NCI-H460 (cell line): ENCODE results near the gene ELF3. TPM values are rescaled to one million over a fixed set of nuclear protein-coding genes. Genes with fewer than 3 reads are reported as not detected.
"Not testable (repeated sequence)": the region's sequence is repeated elsewhere in the genome, so short reads cannot be mapped to it uniquely, and the experiment has no call there.

Source experiments
- DNase-seq: peaks from one replicate; pipeline ENCODE4 v3.0.0-alpha.2; 2016; ENCODE audit warnings: low read depth; ENCODE audit errors: extremely low read depth
- polyA plus RNA-seq: library from polyadenylated mRNA; depleted of rRNA; stranded (reverse); fragments of >200 nt; gene quantifications from 2 replicates; pipeline ENCODE4 v1.2.3, GENCODE V29; 2014; cell fraction: nucleus; rRNA removed
- total RNA-seq: library from RNA; depleted of rRNA; stranded (reverse); fragments of >200 nt; shearing (Covaris generic); gene quantifications from 2 replicates; pipeline ENCODE4 v1.2.3, GENCODE V29; 2014; rRNA removed

Gene ELF3
- 0.61 and 0.99 TPM in 2 replicates for total RNA-seq
- polyA plus RNA-seq: 0.20 and 1.1 TPM in 2 replicates

DNA sequence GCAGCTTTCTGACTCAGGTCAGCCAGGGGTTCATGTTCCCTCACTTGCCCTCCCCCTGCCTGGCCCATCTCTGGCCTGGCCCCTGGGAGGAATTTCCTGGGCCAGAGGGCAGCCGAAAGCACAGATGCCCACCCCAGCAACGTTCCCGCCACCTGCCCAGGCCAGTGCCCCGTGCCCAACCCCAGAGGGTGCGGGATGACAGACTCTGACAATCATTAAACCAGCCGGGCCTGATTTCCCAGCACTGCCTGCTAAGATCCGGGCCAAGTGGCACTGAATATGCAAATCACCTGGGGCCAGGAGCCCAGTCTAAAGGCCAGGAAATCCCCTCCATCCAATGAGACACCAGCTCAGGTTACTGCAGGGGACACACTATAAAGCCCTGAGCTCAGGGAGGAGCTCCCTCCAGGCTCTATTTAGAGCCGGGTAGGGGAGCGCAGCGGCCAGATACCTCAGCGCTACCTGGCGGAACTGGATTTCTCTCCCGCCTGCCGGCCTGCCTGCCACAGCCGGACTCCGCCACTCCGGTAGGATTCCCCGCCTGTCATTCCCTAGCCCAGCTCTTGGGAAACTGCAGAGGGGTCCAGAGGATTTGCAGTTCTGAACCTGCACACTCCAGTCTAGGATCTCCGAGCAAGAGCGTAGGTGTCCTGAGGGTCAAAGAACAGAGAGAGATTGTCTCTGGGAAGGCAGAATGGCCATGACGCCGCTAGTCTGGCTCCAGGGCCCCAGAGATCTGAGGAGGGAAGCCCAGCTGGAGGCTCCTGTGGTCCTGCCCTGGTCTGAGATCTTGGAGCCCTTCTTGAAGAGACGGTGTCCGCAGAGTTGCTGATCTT is at the start of gene ELF3:
TSS of gene ELF3 (plus strand) at position 408 of the 836 bp plus-strand sequence. CDS start 550 bp downstream, outside the sequence.
- no peak for DNase-seq

DNA sequence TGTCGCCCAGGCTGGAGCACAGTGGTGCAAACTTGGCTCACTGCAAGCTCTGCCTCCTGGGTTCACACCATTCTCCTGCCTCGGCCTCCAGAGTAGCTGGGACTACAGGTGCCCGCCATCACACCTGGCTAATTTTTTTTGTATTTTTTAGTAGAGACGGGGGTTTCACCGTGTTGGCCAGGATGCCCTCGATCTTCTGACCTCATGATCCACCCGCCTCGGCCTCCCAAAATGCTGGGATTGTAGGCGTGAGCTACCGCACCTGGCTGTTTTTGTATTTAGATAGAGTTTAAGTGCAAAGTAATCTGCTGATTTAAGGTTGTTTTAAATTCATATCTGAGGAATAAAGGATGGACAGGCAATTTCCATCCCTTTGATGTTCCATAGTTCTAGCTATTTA is 48.0 kb upstream of the ELF3 start:
- not testable (repeated sequence) for DNase-seq

DNA sequence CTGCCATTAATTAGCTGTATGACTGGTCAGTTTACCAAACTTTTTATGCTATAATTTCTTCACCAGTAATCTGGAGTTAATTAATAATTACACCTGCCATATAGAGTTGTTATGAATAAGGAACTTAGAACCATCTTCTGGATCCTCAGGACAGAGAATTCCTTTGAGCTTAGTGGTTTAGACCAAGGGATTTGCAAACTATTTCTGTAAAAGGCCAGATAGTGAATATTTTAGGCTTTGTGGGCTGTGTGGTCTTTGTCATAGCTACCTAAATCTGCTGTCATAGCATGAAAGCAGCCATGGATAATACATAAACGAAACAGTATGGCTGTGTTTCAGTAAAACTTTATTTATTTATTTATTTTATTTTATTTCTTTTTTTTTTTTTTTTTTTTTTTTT is 46.1 kb upstream of the ELF3 start:
- no peak for DNase-seq

DNA sequence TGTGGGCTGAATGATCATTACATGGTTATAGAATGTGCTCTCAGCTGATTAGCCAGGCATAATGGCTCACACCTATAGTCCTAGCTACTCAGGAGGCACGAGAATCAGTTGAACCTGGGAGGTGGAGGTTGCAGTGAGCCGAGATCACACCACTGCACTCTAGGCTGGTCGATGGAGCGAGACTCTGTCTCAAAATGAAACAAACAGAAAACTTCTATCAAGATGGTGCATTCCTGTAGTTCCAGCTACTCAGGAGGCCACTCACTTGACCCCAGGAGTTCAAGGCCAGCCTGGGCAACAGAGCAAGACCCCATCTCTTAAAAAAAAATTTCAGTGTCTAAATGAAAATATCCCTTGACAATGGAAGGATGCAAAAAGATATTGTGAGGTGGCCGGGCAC is 44.2 kb upstream of the ELF3 start:
- no peak for DNase-seq

DNA sequence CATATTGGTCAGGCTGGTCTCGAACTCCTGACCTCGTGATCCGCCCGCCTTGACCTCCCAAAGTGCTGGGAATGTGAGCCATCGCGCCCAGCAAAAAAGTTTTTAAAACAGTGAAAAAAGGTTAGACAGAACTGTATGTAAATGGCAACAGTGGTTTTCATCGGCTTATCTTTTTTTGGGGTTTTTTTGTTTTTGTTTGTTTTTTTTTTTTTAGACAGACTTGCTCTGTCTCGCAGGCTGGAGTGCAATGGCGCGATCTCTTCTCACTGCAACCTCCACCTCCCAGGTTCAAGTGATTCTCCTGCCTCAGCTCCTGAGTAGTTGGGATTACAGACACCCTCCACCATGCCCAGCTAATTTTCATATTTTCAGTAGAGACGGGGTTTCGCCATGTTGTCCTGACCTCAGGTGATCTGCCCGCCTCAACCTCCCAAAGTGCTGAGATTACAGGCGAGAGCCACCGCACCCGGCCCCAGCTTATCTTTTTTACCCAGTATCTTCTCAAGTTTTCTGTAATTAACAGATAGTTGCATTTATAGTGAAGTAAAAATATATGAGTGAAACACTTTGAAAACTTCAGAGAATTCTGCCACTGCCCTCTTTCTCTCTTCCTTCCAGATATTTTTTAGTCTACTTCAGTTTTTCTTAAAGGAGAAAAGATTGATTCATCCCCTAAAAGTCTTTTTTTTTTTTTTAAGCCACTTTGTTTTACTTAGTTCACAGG is 42.0 kb upstream of the ELF3 start:
- no peak for DNase-seq

DNA sequence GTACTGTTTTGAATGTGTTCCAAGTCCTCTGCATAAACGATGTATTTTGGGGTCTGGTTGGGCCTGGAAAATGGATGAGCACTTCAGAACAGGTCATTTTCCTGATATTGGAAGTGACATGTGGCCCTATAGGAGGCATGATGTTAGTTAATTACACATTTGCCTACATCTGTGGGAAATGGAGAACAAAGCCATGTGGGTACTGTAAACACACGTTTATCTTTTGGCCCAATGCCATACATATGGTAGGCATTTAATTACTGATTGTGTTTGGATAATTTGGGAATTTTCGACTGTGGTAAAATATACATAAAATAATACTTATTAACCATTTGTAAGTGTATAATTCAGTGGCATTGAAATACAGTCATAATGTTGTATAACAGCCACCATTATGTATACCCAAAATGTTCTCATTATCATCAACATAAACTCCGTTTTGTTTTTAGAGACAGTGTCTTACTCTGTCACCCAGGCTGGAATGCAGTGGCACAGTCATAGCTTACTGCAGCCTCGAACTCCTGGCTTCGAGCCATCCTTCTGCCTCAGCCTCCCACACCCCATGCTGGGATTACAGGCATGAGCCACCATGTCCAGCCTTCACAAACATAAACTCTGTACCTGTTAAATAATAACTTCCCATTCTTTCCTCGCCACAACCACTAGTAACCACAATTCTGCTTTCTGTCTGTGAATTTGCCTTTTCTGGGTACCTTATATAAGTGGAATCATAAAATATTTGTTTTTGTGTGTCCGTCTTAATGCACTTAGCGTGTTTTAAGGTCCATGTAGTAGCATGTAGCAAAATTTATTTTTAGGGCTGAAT is 39.8 kb upstream of the ELF3 start:
- no peak for DNase-seq

DNA sequence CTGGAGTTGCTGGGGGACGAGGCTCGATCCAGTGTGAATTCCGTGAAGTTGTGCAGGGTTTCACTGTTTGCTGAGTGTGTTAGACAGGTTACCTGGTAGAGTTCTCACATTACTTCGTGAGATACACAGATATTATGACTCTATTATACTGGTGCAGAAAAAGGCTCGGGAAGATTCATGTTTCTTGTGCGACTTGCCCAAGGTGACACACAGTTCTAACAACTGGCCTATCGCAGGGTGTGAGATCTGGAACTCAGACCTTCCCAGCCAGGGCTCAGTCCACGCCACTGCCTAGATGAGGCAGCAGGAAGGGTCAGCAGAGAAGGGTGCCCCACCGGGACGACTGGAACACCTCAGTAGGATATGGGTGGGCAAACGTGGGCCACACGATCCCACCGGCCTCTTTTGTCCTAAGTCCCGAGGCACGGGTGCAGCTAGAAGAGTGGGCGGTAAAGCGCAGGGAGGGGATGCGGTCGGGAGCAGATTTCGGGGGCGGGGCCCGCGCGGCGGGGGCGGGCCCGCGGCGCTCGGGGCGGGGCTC is 28.2 kb upstream of the ELF3 start:
- no peak for DNase-seq

DNA sequence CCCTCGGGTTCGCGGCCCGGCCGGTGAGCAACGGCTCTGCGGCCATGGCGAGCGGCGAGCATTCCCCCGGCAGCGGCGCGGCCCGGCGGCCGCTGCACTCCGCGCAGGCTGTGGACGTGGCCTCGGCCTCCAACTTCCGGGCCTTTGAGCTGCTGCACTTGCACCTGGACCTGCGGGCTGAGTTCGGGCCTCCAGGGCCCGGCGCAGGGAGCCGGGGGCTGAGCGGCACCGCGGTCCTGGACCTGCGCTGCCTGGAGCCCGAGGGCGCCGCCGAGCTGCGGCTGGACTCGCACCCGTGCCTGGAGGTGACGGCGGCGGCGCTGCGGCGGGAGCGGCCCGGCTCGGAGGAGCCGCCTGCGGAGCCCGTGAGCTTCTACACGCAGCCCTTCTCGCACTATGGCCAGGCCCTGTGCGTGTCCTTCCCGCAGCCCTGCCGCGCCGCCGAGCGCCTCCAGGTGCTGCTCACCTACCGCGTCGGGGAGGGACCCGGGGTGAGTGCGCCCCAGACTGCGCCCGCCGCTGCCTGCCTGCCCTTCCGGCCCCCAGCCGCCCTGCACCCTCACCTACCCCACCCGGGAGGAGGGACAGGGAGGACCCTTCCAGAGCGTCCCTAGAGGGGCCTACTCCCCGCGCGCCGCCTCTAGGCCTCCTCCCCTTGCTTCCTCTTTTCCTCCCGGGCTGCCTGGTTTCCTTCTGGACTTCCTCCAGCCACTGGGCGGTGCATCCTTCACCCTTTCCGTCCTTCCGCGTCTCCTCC is 27.6 kb upstream of the ELF3 start, which contains the start of gene RNPEP:
TSS of gene RNPEP (plus strand) at position 26 of the 757 bp plus-strand sequence. CDS start at position 45, 19 bp downstream.
- peak; percentile 76 for DNase-seq

DNA sequence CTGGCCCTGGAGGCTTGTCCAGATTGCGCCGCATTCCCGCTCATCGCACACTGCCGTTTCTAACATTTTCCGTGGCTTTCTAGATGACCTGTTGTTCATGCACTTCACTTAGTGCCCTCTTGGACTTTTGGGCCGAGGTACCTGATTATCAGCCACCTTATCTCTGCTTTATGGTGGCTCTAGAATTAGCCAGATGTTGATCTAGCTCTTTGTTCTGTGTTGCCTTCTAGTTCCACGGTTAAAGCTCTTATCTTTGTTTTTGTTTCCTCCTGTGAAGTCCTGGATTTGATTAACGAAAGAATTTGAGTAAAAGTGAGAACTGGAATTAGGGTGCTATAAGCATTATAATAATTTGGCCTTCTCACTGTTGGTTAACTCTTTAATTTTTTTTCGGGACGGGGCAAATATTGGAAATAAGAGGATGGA is 27.0 kb upstream of the ELF3 start:
- no peak for DNase-seq

DNA sequence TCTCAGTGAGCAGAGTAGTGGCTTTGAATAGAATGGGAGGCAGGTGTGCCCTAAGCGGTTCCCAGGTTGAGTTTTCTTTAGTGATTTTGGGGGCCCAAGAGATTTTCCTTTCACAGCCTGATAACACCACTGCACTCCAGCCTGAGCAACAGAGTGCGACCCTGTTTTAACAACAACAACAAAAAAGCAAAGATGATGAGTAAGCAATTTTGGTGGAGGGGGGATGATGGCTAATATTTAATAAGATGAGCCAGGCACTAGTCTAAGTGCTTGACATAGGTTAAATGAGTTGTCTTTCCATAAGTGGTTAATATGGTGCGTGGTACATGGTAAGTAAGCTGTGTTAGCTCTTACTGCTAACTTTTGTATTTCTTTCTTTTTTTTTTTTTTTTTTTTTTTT is 25.9 kb upstream of the ELF3 start:
- no peak for DNase-seq

DNA sequence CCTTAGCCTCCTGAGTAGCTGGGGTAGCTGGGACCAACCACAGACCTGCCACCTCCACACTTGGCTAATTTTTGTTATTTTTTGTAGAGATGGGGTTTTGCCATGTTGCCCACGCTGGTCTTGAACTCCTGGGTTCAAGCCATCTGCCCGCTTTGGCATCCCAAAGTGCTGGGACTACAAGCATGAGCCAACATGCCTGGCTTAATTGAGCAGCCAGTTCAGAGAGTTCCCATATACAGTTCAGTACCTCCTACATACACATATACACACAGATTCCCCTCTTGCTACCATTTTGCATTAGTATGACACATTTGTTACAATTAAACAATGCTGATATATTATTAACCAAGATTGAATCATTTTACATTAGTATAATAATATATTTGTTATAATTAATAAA is 25.0 kb upstream of the ELF3 start:
- DNase-seq: no peak

DNA sequence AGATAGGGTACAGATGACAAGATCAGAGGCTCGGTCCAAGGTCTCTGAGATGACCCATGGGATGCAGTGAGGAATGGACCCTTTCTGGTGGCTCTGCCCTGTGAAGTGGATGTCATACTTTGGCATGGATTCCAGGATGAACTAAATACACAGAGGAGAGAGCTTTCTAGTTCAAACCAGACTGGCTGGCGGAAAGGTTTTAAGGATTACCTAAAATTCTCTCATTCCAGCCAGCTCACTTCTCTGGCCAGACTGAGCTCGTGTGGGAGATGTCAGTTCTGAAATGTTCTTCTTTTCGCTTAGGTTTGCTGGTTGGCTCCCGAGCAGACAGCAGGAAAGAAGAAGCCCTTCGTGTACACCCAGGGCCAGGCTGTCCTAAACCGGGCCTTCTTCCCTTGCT is 21.8 kb upstream of the ELF3 start:
- no peak for DNase-seq

DNA sequence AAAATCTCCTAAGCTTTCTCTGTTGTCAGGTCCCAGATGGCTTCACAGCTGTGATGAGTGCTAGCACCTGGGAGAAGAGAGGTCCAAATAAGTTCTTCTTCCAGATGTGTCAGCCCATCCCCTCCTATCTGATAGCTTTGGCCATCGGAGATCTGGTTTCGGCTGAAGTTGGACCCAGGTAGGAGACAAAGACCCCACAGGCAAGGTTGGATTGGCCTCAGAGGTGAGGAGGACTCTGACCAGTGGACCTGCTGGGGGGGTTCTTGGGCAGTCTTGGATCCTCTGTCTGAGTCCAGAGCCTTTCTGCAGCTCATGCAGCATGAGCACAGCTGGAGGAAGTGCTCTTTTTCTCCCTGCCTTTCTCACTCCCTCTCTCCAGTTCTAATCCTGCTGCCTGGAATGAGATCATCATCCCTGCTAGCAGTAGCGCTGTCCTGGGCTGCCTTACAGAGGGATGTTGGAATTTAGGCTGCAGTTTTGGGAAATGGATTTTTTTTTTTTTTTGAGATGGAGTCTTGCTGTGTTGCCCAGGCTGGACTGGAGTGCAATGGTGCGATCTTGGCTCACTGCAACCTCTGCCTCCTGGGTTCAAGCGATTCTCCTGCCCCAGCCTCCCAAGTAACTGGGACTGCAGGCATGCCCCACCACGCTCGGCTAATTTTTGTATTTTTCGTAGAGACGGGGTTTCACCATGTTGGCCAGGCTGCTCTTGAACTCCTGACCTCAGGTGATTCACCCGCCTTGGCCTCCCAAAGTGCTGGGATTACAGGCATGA is 20.8 kb upstream of the ELF3 start:
- DNase-seq: no peak

DNA sequence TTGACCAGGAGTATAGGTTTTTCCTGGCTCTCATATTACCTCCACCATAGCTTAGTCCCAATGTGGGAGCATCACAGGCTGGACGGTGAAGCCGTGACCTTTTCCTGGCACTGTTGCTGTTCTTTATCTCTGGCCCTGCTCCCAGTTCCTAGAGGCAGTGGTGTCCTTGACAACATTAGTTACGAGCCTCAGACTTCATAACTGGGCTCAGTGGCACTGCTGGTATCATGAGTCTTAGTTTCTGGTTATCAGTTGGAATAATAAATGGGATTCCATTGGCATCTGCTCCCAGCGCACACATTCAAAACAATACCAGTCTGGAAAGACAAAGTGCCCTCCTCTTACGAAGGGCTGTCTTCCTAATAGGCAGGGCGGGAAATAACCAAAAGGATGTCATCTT is 20.0 kb upstream of the ELF3 start:
- DNase-seq: no peak

DNA sequence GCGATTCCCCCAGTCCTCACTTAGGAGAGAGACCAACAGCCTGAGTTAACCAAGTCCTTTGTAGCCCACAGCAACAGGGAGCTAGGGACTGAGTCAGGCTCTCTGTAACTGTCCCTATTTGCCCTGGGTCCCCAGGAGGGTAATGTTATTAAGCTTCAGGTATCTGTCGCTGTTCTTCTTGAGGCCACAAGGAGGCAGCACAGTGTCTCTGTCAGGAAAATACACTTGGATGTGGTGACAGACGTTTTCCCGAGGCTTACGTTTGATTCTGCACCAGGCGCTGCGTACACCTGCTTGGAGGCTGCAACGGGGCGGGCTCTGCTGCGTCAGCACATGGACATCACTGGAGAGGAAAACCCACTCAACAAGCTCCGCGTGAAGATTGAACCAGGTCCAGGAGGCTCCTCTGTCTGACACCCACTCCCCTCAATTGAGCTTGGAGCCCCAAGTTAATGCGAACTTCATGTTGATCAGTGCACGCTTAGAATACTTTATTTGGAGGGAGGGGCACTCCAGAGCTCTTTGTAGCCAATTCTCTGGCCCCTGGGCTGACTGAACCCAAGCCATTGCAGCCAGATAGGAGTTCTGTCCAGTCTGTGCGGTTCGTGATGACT is 10.7 kb upstream of the ELF3 start:
- peak; percentile 70 for DNase-seq

DNA sequence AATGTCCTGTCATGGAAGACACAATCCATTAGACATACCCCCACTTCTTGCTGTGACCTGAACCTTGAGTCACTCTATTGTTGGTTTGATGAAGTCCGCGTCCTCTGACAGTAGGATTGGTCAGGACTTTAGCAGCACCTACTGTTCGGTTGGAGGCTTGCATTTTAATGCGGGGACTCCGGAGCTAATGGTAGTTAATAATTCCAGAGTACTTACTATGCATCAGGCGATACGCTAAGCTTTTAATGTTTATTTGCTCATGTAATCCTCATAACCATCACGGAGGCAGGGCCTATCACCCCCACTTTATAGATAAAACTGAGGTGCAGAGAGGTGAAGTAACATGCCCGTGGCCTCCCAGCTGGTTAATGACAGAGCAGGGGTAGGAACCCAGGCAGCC is 7.9 kb upstream of the ELF3 start:
- DNase-seq: no peak

DNA sequence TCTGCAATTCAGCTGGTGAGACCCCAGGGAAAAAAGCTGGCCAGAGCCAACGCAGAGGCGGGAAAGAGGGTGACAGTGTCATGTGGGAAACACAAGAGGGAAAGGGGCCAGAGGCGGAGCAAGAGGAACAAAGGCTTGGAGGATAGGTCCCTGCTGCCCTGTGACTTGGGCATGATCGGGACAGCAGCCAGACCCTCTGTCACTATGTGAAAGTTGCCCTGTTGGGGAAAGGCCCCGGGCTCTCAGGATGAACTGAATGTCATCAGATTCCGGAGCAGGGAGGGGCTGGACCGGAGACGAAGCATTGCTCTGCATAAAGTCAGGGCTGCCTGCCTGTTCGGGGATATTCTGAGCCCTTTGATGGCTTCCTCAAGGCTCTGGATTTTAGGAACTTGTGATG is 5.7 kb upstream of the ELF3 start:
- no peak for DNase-seq

DNA sequence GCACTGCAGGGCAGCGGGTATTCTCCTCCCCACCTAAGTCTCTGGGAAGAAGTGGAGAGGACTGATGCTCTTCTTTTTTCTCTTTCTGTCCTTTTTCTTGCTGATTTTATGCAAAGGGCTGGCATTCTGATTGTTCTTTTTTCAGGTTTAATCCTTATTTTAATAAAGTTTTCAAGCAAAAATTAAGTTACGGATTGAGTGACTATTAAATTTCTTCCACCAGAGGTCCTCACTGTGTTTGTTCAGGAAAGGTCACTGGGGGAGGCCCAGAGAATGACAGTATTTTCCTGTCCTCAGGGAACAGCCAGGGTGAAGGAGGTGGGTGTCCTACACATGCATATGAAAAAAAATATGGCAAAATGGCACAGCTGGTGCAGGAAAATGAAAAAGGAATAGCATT is 4.4 kb upstream of the ELF3 start:
- DNase-seq: no peak

DNA sequence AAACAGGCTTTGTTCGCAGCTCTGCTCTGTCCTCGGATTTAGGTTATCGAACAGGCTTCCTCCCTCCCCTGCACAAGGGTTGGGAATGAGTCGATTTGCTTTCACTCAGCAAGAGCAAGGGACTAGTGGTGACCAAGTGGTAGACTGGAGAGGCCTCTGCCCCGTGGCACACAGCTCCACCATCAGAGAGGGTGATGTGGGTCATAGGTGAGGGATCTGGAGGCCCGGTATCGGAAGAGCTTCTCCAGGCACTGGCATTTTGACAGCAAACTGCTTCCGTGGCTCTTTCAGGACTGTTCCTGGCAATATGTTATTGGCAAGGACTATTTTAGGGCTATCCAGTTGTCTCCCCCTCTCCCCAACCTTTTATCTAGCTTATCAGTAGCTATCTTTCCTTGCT is 3.1 kb upstream of the ELF3 start:
- DNase-seq: no peak
